ENCODE results near the gene PNPLA2. TPM values are rescaled to one million over a fixed set of nuclear protein-coding genes. Genes with fewer than 3 reads are reported as not detected.

Gene PNPLA2
- total and polyA plus RNA-seq, 2 of the 8 experiments (the other 6 are each of a cell fraction or from before 2014, with no cell fraction given) = 30.9 to 62.1 TPM

DNA sequence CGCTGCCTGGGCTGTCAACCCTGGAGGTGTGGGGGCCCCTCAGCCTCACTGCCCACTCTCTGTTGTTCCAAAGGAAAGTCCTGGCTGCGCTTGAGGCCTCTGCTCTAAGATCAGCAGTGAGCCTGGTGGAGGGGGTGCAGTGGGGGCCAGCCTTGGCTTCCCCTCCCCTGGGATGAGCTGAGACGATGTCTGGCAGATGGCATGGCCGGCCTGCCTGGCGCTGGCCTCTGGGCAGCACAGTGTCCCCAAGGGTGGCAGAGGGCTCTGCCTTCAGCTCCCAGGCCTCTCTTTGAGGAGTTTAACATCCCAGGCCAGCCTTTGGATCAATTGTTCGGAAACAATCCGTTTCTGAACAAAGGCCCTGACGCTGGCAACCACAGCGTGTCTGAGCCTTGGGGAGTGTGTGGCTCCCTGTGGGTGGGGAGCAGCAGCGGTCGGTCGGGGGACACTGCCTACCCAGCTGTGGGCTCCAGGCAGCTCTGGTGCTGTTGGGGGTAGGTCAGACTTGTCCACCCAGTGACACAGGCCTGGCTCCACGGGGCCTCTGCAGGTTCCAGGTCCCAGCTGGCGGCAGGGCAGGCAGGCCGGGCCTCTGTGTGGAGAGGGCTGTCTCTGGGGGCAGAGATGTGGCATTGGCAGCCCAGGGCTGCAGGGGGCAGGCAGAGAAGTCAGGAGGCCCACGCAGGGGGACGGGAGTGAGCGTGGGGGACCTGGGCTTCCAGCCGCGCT, 36.1 kb downstream of the PNPLA2 start:
- Histone ChIP-seq H2BK120ac (replicated peaks; ENCODE audit: low read depth, low read length) (no peak overlapping the region), H2BK15ac (ENCODE audit: low read length) (0 out of 2 replicates have a peak overlapping the region, but pooled peaks have one; percentile 46), H4K20me1 (replicated peaks in 1 of 2; ENCODE audit: control insufficient read depth in 1 of 2, insufficient read depth in 2 of 2, low read length in 2 of 2) (peaks cover 24 to 56% of the 10 kb centered on the region in 2 experiments), H3K56ac (replicated peaks; ENCODE audit: insufficient read length, low read depth, low read length) (no peak overlapping the region), H3K23ac (ENCODE audit: insufficient read length) (no peak overlapping the region), H3K79me2 (ENCODE audit: control insufficient read depth in 1 of 2, insufficient read depth in 2 of 2, low read length in 2 of 2) (no peaks in the 10 kb centered on the region; a peak in 1 of 4 replicates), H3K14ac (ENCODE audit: insufficient read length) (no peak overlapping the region), H4K5ac (ENCODE audit: insufficient read length, low read depth, low read length) (no peak overlapping the region), H4K8ac (ENCODE audit: extremely low read depth, insufficient read depth, low read length) (no peak overlapping the region), H4K91ac (replicated peaks; ENCODE audit: insufficient read length, low read length) (no peak overlapping the region), H3K9me3 (ENCODE audit: insufficient read depth in 2 of 2, low read depth in 1 of 2, low read length in 1 of 2) (no peaks in the 10 kb centered on the region), H3K4ac (replicated peaks; ENCODE audit: insufficient read length, low read depth, low read length) (no peak overlapping the region), H2BK5ac (ENCODE audit: low read depth, low read length) (no peak overlapping the region), H3K4me1 (replicated peaks in 1 of 4; ENCODE audit: control insufficient read depth in 3 of 4, insufficient read depth in 4 of 4, low read length in 3 of 4) (peaks cover 0 to 22% (median 18%) of the 10 kb centered on the region in 4 experiments; a peak in 6 of 7 replicates), H3K27me3 (replicated peaks in 1 of 4; ENCODE audit: control insufficient read depth in 3 of 4, extremely low read depth in 1 of 4, insufficient read depth in 3 of 4, low read length in 3 of 4) (peaks cover 0 to 2% (median under 1%) of the 10 kb centered on the region in 4 experiments; a peak in 3 of 7 replicates), H3K4me3 (ENCODE audit: extremely low read depth in 1 of 4, insufficient read depth in 2 of 4, low read depth in 3 of 4, low read length in 4 of 4) (no peak overlapping the region), H3K27ac (ENCODE audit: low read depth, low read length) (no peak overlapping the region), H2AK5ac (ENCODE audit: low read depth, low read length) (no peak overlapping the region), H2BK20ac (ENCODE audit: low read length) (no peak overlapping the region), H2BK12ac (ENCODE audit: low read depth, low read length) (no peak overlapping the region), H2AFZ (ENCODE audit: low read length) (no peak overlapping the region), H3K9ac (replicated peaks in 1 of 4; ENCODE audit: extremely low read depth in 1 of 4, low read depth in 3 of 4, low read length in 3 of 4) (no peak overlapping the region), H3K79me1 (ENCODE audit: low read depth, low read length) (peaks cover 5% of the 10 kb centered on the region), H3K4me2 (ENCODE audit: insufficient read depth in 1 of 2, low read depth in 2 of 2, low read length in 2 of 2) (no peak overlapping the region), H3K36me3 (ENCODE audit: control insufficient read depth in 2 of 4, insufficient read depth in 4 of 4, low read length in 3 of 4) (no peaks in the 10 kb centered on the region), H3K18ac (ENCODE audit: extremely low read depth, low read length) (no peak overlapping the region), H3K23me2 (ENCODE audit: low read depth, low read length) (peaks cover 13% of the 10 kb centered on the region; the same call in 1 of the 2 replicates)
- no peak for DNase-seq (ENCODE audit: low read depth in 1 of 2, low spot score in 2 of 2)
- TF ChIP-seq JUND (IDR thresholded peaks at IDR 0.05; ENCODE audit: low read length) = no peak
- no peak for TF ChIP-seq PHF8 (conservative IDR thresholded peaks at IDR 0.05; ENCODE audit: low read depth, low read length)
- no peak for TF ChIP-seq BRCA1 (IDR thresholded peaks at IDR 0.05; ENCODE audit: low read depth, low read length)
- no peak for TF ChIP-seq RXRA (IDR thresholded peaks at IDR 0.05; ENCODE audit: insufficient read depth, low read depth, low read length)
- no peak for TF ChIP-seq POLR2AphosphoS5 (IDR thresholded peaks at IDR 0.05; ENCODE audit: low read depth, low read length)
- TF ChIP-seq TAF7 (optimal IDR thresholded peaks at IDR 0.05; ENCODE audit: borderline replicate concordance, low read depth, low read length) = no peak
- 94% methylated on average over 15 of the region's 20 CpGs; no CpG with 5 or more reads in 1 of the 2 experiments for WGBS, 2 experiments (ENCODE audit: extremely low coverage in 1 of 2, insufficient coverage in 1 of 2, insufficient read length in 1 of 2, insufficient replicate concordance in 2 of 2, low coverage in 1 of 2, low lambda C conversion rate in 2 of 2, missing lambda C conversion rate in 1 of 2)
- no peak for FAIRE-seq
- ChIA-PET CTCF (ENCODE audit: partially characterized antibody) (interaction anchor here (0.6 to 10.5 kb wide), 10 partner anchors 9 to 196 kb away, joined by 3 to 74 read pairs (median 4); partner anchors contain the start of gene TSPAN4), POLR2A (ENCODE audit: partially characterized antibody) (interaction anchor here (0.8 to 13.8 kb wide), 7 partner anchors 9 to 39 kb away, joined by 3 to 234 read pairs (median 8); partner anchors contain the start of genes CD151, POLR2L and TSPAN4)

Measured in H1 (cell line).